BE2C (cell line): Measurements from ENCODE around the gene FOXK2.

Experiments used
- DNase-seq: peaks from one replicate; pipeline ENCODE4 v3.0.0-alpha.2; 2020
- H3K27me3 ChIP-seq: fragments of 250-450 bp; sonication (Bioruptor Pico); 2 replicates; pipeline ENCODE4 v1.5.1; 2020; ENCODE audit warnings: mild to moderate bottlenecking
- H3K36me3 ChIP-seq: fragments of 250-450 bp; sonication (Bioruptor Pico); 2 replicates; pipeline ENCODE4 v1.5.1; 2020; ENCODE audit warnings: mild to moderate bottlenecking
- H3K4me1 ChIP-seq: fragments of 250-450 bp; sonication (Bioruptor Pico); 2 replicates; pipeline ENCODE4 v1.5.1; 2020
- H3K4me3 ChIP-seq: 2 replicates; pipeline ENCODE4 v1.5.1; 2011; ENCODE audit warnings: low read depth, low read length
- H3K9me3 ChIP-seq: fragments of 250-450 bp; sonication (Bioruptor Pico); 2 replicates; pipeline ENCODE4 v1.5.1; 2020
- TF ChIP-seq, protein P1 (sequence below): IDR thresholded peaks from 2 replicates; pipeline ENCODE4 v1.5.1; 2012; ENCODE audit warnings: mild to moderate bottlenecking, low read depth, low read length

FOXK2 gene

DNA sequence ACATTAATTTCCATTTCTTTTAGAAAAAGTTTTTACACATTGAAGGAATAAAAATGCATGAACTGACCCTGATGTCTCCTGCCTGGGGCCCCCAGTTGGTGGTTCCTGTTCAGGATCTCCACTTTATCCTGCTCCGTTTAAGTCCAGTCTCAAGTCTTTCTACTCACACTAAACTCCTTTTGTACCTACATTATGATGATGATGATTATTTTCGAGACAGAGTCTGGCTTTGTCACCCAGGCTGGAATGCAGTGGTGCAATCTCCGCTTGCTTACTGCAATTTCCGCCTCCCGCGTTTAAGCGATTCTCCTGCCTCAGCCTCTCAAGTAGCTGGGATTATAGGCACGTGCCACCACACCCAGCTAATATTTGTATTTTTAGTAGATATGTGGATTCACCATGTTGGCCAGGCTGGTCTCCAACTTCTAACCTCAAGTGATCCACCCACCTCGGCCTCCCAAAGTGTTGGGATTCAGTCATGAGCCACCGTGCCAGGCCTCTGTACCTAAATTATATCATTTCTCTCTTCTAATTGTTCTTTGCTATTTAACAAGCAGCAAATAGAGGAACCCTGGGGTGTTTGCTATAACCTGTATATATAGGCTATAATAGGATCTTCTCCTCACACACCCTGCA is 2.2 kb upstream of the FOXK2 start:
- Histone ChIP-seq H3K27me3 (no peaks in the 10 kb centered on the region), H3K4me3 (no peak overlapping the region)
- DNase-seq: no peak

DNA sequence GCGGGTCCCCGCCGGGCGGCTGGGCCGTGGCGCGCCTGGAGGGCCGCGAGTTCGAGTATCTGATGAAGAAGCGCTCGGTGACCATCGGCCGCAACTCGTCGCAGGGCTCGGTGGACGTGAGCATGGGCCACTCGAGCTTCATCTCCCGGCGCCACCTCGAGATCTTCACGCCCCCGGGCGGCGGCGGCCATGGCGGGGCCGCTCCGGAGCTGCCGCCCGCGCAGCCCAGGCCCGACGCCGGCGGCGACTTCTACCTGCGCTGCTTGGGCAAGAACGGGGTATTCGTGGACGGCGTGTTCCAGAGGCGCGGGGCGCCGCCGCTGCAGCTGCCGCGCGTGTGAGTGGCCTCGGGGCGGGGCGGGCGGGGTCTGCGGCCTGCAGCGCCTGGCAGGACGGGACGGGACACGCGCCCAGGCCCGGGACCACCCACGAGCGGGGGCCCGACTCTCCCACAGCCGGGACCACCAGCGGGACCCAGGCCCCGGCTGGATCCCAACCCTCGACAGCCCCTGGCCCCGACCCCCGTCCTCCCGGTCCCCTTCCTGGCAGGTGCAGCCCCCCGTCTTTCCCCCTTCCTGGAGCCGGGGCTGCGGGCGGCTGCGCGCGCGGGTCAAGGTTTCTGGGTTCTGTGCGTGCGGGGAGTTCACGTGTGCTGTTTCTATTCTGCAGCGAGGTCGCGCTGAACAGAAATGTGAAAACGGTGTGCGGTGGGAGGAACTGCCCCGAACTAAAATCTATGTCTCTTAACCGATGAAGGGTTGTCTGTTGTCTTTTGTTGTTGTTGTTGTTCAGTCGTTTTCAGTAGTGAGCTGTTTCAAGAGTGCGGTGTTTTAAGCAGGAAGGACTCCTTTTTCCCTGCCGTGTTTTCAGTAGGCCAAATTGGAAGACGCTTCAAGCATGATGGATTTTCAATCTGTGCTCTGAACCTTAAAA is 705 bp downstream of the FOXK2 start:
- DNase-seq: peak; percentile 40

More for the DNA sequence above, 2.2 kb upstream of the FOXK2 start:
- TF ChIP-seq, protein P1, sequence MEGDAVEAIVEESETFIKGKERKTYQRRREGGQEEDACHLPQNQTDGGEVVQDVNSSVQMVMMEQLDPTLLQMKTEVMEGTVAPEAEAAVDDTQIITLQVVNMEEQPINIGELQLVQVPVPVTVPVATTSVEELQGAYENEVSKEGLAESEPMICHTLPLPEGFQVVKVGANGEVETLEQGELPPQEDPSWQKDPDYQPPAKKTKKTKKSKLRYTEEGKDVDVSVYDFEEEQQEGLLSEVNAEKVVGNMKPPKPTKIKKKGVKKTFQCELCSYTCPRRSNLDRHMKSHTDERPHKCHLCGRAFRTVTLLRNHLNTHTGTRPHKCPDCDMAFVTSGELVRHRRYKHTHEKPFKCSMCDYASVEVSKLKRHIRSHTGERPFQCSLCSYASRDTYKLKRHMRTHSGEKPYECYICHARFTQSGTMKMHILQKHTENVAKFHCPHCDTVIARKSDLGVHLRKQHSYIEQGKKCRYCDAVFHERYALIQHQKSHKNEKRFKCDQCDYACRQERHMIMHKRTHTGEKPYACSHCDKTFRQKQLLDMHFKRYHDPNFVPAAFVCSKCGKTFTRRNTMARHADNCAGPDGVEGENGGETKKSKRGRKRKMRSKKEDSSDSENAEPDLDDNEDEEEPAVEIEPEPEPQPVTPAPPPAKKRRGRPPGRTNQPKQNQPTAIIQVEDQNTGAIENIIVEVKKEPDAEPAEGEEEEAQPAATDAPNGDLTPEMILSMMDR: no peak
- Histone ChIP-seq H3K36me3 (no peaks in the 10 kb centered on the region), H3K9me3 (no peaks in the 10 kb centered on the region), H3K4me1 (no peaks in the 10 kb centered on the region)

DNA sequence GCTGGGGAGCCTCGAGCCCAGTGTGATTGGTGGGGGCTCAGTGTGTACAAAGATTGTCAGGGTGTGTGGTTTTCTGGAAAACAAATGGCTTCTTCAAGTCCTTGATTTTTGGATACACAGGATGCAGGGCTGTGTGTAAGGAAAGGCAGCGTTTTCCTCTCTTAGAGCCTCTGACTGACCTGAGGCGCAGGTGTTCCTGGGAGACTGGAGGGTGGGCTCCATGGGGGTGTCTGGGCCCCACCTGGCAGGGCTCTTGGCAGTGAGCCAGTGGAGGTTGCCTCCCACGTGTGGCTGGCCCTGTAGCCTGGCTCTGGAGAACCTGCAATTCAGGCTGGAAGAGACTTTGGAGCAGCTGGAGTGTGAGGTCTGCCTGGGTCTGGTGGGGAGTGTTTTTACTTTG is 5.0 kb downstream of the FOXK2 start:
- H3K4me1 ChIP-seq: peaks cover 10% of the 10 kb centered on the region
- no peaks in the 10 kb centered on the region for H3K27me3 ChIP-seq
- H3K9me3 ChIP-seq: no peaks in the 10 kb centered on the region
- TF ChIP-seq, protein P1: no peak
- no peaks in the 10 kb centered on the region; the same call in none of the 2 replicates for H3K36me3 ChIP-seq
- DNase-seq: peak; percentile 51
- H3K4me3 ChIP-seq: no peak overlapping the region

More for the DNA sequence above, 705 bp downstream of the FOXK2 start:
- H3K4me1 ChIP-seq: peaks cover 5% of the 10 kb centered on the region
- TF ChIP-seq, protein P1: no peak
- H3K27me3 ChIP-seq: no peaks in the 10 kb centered on the region
- H3K9me3 ChIP-seq: no peaks in the 10 kb centered on the region
- peak overlapping the region; percentile 74 for H3K4me3 ChIP-seq
- H3K36me3 ChIP-seq: no peaks in the 10 kb centered on the region; the same call in none of the 2 replicates

DNA sequence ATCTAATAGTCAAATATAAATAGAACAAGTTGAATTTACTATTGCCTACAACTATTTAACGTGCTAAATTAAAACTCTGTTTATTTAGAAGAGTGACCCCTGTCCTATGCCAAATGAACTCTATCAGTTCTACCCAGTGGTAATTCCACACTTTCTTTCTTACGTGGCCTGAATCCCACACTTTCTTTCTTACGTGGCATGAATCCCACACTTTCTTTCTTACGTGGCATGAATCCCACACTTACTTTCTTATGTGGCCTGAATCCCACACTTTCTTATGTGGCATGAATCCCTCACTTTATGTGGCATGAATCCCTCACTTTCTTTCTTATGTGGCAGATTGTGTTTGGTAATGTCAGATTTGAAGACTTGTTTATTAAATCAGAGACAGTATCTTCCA is 6.2 kb downstream of the FOXK2 start:
- Histone ChIP-seq H3K9me3 (no peaks in the 10 kb centered on the region), H3K36me3 (no peaks in the 10 kb centered on the region; the same call in none of the 2 replicates), H3K4me3 (no peak overlapping the region), H3K27me3 (no peaks in the 10 kb centered on the region), H3K4me1 (peaks cover 10% of the 10 kb centered on the region)
- DNase-seq: no peak
- TF ChIP-seq, protein P1: no peak

DNA sequence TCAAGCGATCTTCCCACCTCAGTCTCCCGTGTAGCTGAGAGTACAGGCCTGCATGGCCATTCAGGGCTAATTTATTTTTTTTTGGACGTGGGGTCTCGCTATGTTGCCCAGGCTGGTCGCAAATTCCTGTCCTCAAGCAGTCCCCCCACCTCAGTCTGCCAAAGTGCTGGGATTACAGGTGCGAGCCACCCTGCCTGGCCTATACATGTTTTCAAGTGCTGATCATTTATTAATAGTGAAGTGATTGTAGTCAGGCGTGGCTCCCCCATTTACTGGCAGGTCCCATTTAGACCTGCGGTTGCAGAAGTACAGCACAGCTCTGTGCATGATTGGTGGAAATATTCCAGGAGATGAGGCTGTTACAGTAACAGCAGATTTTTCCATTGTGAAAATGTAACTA is 8.4 kb downstream of the FOXK2 start:
- Histone ChIP-seq H3K4me3 (no peak overlapping the region), H3K27me3 (no peaks in the 10 kb centered on the region), H3K4me1 (peaks cover 10% of the 10 kb centered on the region), H3K36me3 (no peaks in the 10 kb centered on the region; the same call in none of the 2 replicates), H3K9me3 (no peaks in the 10 kb centered on the region)
- no peak for DNase-seq
- TF ChIP-seq, protein P1: no peak
